Ascending aorta (tissue), 2 donors: ENCODE data around the gene CNOT9. TPM values are rescaled to one million over a fixed set of nuclear protein-coding genes. Genes with fewer than 3 reads are reported as not detected.

ENCODE experiments used
- DNase-seq, 2 donors: peaks; one replicate each; pipeline ENCODE4 v3.0.0-alpha.2; 2019; ENCODE audit warnings: low spot score in 2 of 2
- H3K27ac ChIP-seq, 2 donors: fragments of 200-600 bp; sonication (generic); one replicate each; pipeline ENCODE4 v1.5.1; 2016 to 2017; ENCODE audit warnings: mild to moderate bottlenecking in 1 of 2
- H3K27me3 ChIP-seq: fragments of 200-600 bp; sonication (generic); one replicate; pipeline ENCODE4 v1.5.1; 2017
- H3K36me3 ChIP-seq, 2 donors: fragments of 200-600 bp; sonication (generic); one replicate each; pipeline ENCODE4 v1.5.1; 2016
- H3K4me1 ChIP-seq, 2 donors: fragments of 200-600 bp; sonication (generic); one replicate each; pipeline ENCODE4 v1.5.1; 2016 to 2017; ENCODE audit warnings: mild to moderate bottlenecking in 1 of 2
- H3K4me3 ChIP-seq, 2 donors: fragments of 200-600 bp; sonication (generic); one replicate each; pipeline ENCODE4 v1.5.1; 2016 to 2017; ENCODE audit warnings: mild to moderate bottlenecking in 1 of 2
- H3K9me3 ChIP-seq, 2 donors: fragments of 200-600 bp; sonication (generic); one replicate each; pipeline ENCODE4 v1.5.1; 2016
- intact Hi-C: fragments of 100-400 bp; cut with DNase I; formaldehyde crosslinking; loops from one replicate; pipeline ENCODE4 v1.15.1; 2023
- total RNA-seq: library from RNA; depleted of rRNA; stranded (reverse); fragments of >200 nt; gene quantifications from one replicate; pipeline ENCODE4 v1.1.0, GENCODE V29; 2016
- TF ChIP-seq, protein P1 (sequence below), 3 experiments: fragments of 200-600 bp in 2 of 3; fragments of 450-650 bp in 1 of 3; sonication (generic) in 2 of 3; IDR thresholded peaks; one replicate each; pipeline ENCODE4 v1.5.1; 2016 to 2019; ENCODE audit warnings: antibody characterized with exemption in 3 of 3, mild to moderate bottlenecking in 1 of 3, moderate library complexity in 1 of 3

The CNOT9 gene
- total RNA-seq, 1 donor from 2014 or later: 46.7 TPM

GRCh38 chr2:218569038-218569431 is 396 bp downstream of the CNOT9 start:
- TF ChIP-seq, protein P1, sequence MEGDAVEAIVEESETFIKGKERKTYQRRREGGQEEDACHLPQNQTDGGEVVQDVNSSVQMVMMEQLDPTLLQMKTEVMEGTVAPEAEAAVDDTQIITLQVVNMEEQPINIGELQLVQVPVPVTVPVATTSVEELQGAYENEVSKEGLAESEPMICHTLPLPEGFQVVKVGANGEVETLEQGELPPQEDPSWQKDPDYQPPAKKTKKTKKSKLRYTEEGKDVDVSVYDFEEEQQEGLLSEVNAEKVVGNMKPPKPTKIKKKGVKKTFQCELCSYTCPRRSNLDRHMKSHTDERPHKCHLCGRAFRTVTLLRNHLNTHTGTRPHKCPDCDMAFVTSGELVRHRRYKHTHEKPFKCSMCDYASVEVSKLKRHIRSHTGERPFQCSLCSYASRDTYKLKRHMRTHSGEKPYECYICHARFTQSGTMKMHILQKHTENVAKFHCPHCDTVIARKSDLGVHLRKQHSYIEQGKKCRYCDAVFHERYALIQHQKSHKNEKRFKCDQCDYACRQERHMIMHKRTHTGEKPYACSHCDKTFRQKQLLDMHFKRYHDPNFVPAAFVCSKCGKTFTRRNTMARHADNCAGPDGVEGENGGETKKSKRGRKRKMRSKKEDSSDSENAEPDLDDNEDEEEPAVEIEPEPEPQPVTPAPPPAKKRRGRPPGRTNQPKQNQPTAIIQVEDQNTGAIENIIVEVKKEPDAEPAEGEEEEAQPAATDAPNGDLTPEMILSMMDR (IDR thresholded peaks at IDR 0.05): no peak
- peak in 1 of 2 donors; percentile 70 for DNase-seq
- Histone ChIP-seq H3K4me1 (peaks cover 5 to 26% of the 10 kb centered on the region in 2 donors), H3K27me3 (no peaks in the 10 kb centered on the region), H3K4me3 (peak overlapping the region; percentile 75 to 89), H3K27ac (peak overlapping the region; percentile 91 to 95), H3K9me3 (no peaks in the 10 kb centered on the region), H3K36me3 (peaks cover 0 to 7% of the 10 kb centered on the region in 2 donors)
- intact Hi-C loops: loop anchor here (2.0 to 5.0 kb wide), 3 partner anchors 142 to 297 kb away; partner anchors contain the start of genes AAMP, PNKD and TTLL4

- Histone ChIP-seq H3K4me3 (peak overlapping the region; percentile 75 to 89), H3K4me1 (peaks cover 5 to 26% of the 10 kb centered on the region in 2 donors), H3K9me3 (no peaks in the 10 kb centered on the region), H3K27me3 (no peaks in the 10 kb centered on the region), H3K36me3 (peaks cover 0 to 8% of the 10 kb centered on the region in 2 donors), H3K27ac (peak overlapping the region; percentile 91 to 95)
- DNase-seq: no peak
- TF ChIP-seq, protein P1 (IDR thresholded peaks at IDR 0.05): no peak
- intact Hi-C loops: loop anchor here (2.0 to 5.0 kb wide), 3 partner anchors 141 to 298 kb away; partner anchors contain the start of genes AAMP, PNKD and TTLL4
Measured at GRCh38 chr2:218569661-218570500, 1.2 kb downstream of the CNOT9 start.

GRCh38 chr2:218570850-218571249 is 2.2 kb downstream of the CNOT9 start:
- H3K36me3 ChIP-seq: peaks cover 0 to 8% of the 10 kb centered on the region in 2 donors
- H3K4me1 ChIP-seq: peaks cover 5 to 26% of the 10 kb centered on the region in 2 donors
- H3K27me3 ChIP-seq: no peaks in the 10 kb centered on the region
- peak overlapping the region; percentile 91 to 95 for H3K27ac ChIP-seq
- TF ChIP-seq, protein P1 (IDR thresholded peaks at IDR 0.05): no peak
- H3K4me3 ChIP-seq: no peak overlapping the region
- intact Hi-C loops: no loop called here
- no peaks in the 10 kb centered on the region for H3K9me3 ChIP-seq
- DNase-seq: no peak

DNA sequence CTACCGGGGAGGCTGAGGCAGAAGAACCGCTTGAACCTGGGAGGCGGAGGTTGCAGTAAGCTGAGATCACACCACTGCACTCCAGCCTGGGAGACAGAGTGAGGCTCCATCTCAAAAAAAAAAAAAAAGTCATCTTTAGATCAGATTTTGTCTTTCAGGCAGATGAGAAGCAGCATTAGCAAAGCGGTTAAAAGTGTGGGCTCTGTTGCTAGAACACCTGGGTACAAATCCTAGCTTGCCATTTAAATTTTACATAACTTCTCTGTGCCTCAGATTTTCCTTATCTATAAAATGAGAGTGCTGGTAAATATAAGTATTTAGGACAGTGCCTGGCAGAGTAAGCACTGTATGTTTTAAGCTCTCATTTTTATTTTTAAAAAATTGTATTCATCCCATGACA is 8.2 kb downstream of the CNOT9 start:
- intact Hi-C loops: no loop called here

GRCh38 chr2:218577482-218578220 is 9.0 kb downstream of the CNOT9 start:
- Histone ChIP-seq H3K4me1 (no peaks in the 10 kb centered on the region), H3K36me3 (peaks cover 11 to 24% of the 10 kb centered on the region in 2 donors), H3K9me3 (no peaks in the 10 kb centered on the region), H3K4me3 (no peak overlapping the region), H3K27me3 (no peaks in the 10 kb centered on the region), H3K27ac (no peak overlapping the region)
- no peak for DNase-seq
- intact Hi-C loops: no loop called here
- TF ChIP-seq, protein P1 (IDR thresholded peaks at IDR 0.05): no peak

More for the DNA sequence above, 8.2 kb downstream of the CNOT9 start:
- no peak for DNase-seq
- Histone ChIP-seq H3K4me1 (no peaks in the 10 kb centered on the region), H3K27ac (no peak overlapping the region), H3K27me3 (no peaks in the 10 kb centered on the region), H3K9me3 (no peaks in the 10 kb centered on the region), H3K36me3 (peaks cover 10 to 17% of the 10 kb centered on the region in 2 donors), H3K4me3 (no peak overlapping the region)
- TF ChIP-seq, protein P1 (IDR thresholded peaks at IDR 0.05): no peak
